ENCODE results near the gene FCGBP.
A peak's percentile ranks its signal among the peaks of the same experiment; 100 is the strongest.
"Not testable (repeated sequence)": the region's sequence is repeated elsewhere in the genome, so short reads cannot be mapped to it uniquely, and the experiment has no call there.

FCGBP gene

GRCh38 chr19:39893366-39894235 is 40.8 kb downstream of the FCGBP start:
- H3K4me3 ChIP-seq (ENCODE audit: insufficient read depth, low read depth, low read length, poor library complexity, severe bottlenecking); H3K27ac ChIP-seq (ENCODE audit: insufficient read depth, low read length, poor library complexity, severe bottlenecking); H3K9me3 ChIP-seq (ENCODE audit: control insufficient read depth, low read length); H3K36me3 ChIP-seq (ENCODE audit: control insufficient read depth, insufficient read depth, low read length); H3K27me3 ChIP-seq (replicated peaks; ENCODE audit: control insufficient read depth, insufficient read depth, low read length, poor library complexity, severe bottlenecking); H3K4me1 ChIP-seq (ENCODE audit: control insufficient read depth, insufficient read depth, low read length, poor library complexity, severe bottlenecking): not testable (repeated sequence)
- DNase-seq: peak in 1 of 3 donors; percentile 33

- H3K27me3 ChIP-seq (replicated peaks; ENCODE audit: control insufficient read depth, insufficient read depth, low read length, poor library complexity, severe bottlenecking); H3K4me3 ChIP-seq (ENCODE audit: insufficient read depth, low read depth, low read length, poor library complexity, severe bottlenecking); DNase-seq; H3K9me3 ChIP-seq (ENCODE audit: control insufficient read depth, low read length); H3K27ac ChIP-seq (ENCODE audit: insufficient read depth, low read length, poor library complexity, severe bottlenecking); H3K4me1 ChIP-seq (ENCODE audit: control insufficient read depth, insufficient read depth, low read length, poor library complexity, severe bottlenecking); H3K36me3 ChIP-seq (ENCODE audit: control insufficient read depth, insufficient read depth, low read length): not testable (repeated sequence)
These were observed 41.9 kb downstream of the FCGBP start for GRCh38 chr19:39892506-39892902.

DNA sequence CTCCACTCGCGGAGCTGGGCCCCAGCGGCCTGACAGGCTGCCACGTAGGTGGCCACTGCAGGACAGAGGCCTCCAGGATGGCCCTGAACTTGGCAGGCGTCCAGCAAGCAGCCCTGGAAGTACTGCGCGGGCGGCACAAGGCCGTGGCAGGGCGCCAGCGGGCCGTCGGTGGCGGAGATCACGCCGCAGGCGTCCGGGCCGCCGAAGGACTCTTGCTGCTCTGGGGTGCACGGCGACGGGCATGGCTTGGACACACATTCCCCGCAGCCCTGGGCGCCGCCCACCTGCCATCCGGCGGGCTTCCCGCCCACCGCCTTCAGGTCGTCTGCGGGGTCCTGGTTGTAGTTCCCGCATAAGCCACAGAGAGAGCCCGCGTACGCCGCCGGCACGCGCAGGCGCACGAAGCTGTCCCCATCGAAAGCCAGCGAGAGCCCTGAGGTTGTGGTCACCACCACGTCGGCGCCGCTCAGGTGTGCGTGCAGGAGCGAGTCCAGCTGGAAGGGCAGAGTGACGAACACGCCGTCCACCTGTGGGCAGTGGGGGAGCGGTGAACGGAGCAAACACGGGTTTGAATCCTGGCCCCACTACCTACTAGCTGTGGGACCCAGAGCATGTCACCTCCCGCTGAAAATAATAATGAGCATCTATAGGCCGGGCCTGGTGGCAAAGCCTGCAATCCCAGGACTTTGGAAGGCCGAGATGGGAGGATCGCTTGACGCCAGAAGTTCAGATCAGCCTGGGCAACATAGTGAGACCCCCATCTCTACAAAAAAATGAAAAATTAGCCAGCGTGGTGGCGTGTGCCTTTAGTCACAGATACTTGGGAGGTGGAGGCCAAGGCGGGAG is 42.6 kb downstream of the FCGBP start:
- H3K27me3 ChIP-seq (replicated peaks; ENCODE audit: control insufficient read depth, insufficient read depth, low read length, poor library complexity, severe bottlenecking); H3K9me3 ChIP-seq (ENCODE audit: control insufficient read depth, low read length); H3K27ac ChIP-seq (ENCODE audit: insufficient read depth, low read length, poor library complexity, severe bottlenecking); DNase-seq; H3K4me3 ChIP-seq (ENCODE audit: insufficient read depth, low read depth, low read length, poor library complexity, severe bottlenecking); H3K36me3 ChIP-seq (ENCODE audit: control insufficient read depth, insufficient read depth, low read length); H3K4me1 ChIP-seq (ENCODE audit: control insufficient read depth, insufficient read depth, low read length, poor library complexity, severe bottlenecking): not testable (repeated sequence)

- H3K27me3 ChIP-seq (replicated peaks; ENCODE audit: control insufficient read depth, insufficient read depth, low read length, poor library complexity, severe bottlenecking): no peaks in the 10 kb centered on the region
- H3K27ac ChIP-seq (ENCODE audit: insufficient read depth, low read length, poor library complexity, severe bottlenecking): no peak overlapping the region
- H3K4me3 ChIP-seq (ENCODE audit: insufficient read depth, low read depth, low read length, poor library complexity, severe bottlenecking): no peak overlapping the region
- no peaks in the 10 kb centered on the region for H3K36me3 ChIP-seq (ENCODE audit: control insufficient read depth, insufficient read depth, low read length)
- H3K4me1 ChIP-seq (ENCODE audit: control insufficient read depth, insufficient read depth, low read length, poor library complexity, severe bottlenecking): no peaks in the 10 kb centered on the region
- no peaks in the 10 kb centered on the region for H3K9me3 ChIP-seq (ENCODE audit: control insufficient read depth, low read length)
- DNase-seq: no peak
These were observed 43.5 kb downstream of the FCGBP start for GRCh38 chr19:39890755-39891551.

- not testable (repeated sequence) for H3K9me3 ChIP-seq (ENCODE audit: control insufficient read depth, low read length); H3K36me3 ChIP-seq (ENCODE audit: control insufficient read depth, insufficient read depth, low read length); H3K27me3 ChIP-seq (replicated peaks; ENCODE audit: control insufficient read depth, insufficient read depth, low read length, poor library complexity, severe bottlenecking); DNase-seq; H3K27ac ChIP-seq (ENCODE audit: insufficient read depth, low read length, poor library complexity, severe bottlenecking); H3K4me3 ChIP-seq (ENCODE audit: insufficient read depth, low read depth, low read length, poor library complexity, severe bottlenecking); H3K4me1 ChIP-seq (ENCODE audit: control insufficient read depth, insufficient read depth, low read length, poor library complexity, severe bottlenecking)
These were observed 44.3 kb downstream of the FCGBP start for GRCh38 chr19:39889872-39890754.

- not testable (repeated sequence) for H3K36me3 ChIP-seq (ENCODE audit: control insufficient read depth, insufficient read depth, low read length); DNase-seq; H3K4me1 ChIP-seq (ENCODE audit: control insufficient read depth, insufficient read depth, low read length, poor library complexity, severe bottlenecking); H3K27ac ChIP-seq (ENCODE audit: insufficient read depth, low read length, poor library complexity, severe bottlenecking); H3K27me3 ChIP-seq (replicated peaks; ENCODE audit: control insufficient read depth, insufficient read depth, low read length, poor library complexity, severe bottlenecking); H3K9me3 ChIP-seq (ENCODE audit: control insufficient read depth, low read length); H3K4me3 ChIP-seq (ENCODE audit: insufficient read depth, low read depth, low read length, poor library complexity, severe bottlenecking)
These were observed 46.9 kb downstream of the FCGBP start for GRCh38 chr19:39887456-39887951.

- not testable (repeated sequence) for H3K27me3 ChIP-seq (replicated peaks; ENCODE audit: control insufficient read depth, insufficient read depth, low read length, poor library complexity, severe bottlenecking); H3K9me3 ChIP-seq (ENCODE audit: control insufficient read depth, low read length); H3K4me3 ChIP-seq (ENCODE audit: insufficient read depth, low read depth, low read length, poor library complexity, severe bottlenecking); H3K36me3 ChIP-seq (ENCODE audit: control insufficient read depth, insufficient read depth, low read length); H3K4me1 ChIP-seq (ENCODE audit: control insufficient read depth, insufficient read depth, low read length, poor library complexity, severe bottlenecking); DNase-seq; H3K27ac ChIP-seq (ENCODE audit: insufficient read depth, low read length, poor library complexity, severe bottlenecking)
These were observed 48.4 kb downstream of the FCGBP start for GRCh38 chr19:39885821-39886554.

DNA sequence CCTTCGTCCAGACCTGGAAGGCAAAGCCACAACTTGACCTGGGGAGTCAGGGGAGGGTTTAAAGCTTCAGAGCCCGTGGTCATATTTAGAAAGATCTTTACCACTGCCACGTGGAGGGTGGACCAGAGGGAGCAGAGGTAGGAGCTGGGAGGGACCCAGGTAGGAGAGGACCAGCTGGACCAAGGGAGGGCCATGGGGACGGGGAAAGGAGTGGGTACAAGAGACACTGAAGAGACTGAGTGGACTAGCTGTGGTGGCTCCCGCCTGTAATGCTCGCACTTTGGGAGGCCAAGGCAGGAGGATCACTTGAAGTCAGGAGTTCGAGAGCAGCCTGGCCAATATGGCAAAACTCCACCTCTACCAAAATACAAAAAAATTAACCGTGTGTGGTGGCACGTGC is 49.7 kb downstream of the FCGBP start:
- H3K4me1 ChIP-seq (ENCODE audit: control insufficient read depth, insufficient read depth, low read length, poor library complexity, severe bottlenecking): not testable (repeated sequence)

More for the DNA sequence above, 49.7 kb downstream of the FCGBP start:
- H3K27ac ChIP-seq (ENCODE audit: insufficient read depth, low read length, poor library complexity, severe bottlenecking); H3K36me3 ChIP-seq (ENCODE audit: control insufficient read depth, insufficient read depth, low read length); H3K4me3 ChIP-seq (ENCODE audit: insufficient read depth, low read depth, low read length, poor library complexity, severe bottlenecking); H3K27me3 ChIP-seq (replicated peaks; ENCODE audit: control insufficient read depth, insufficient read depth, low read length, poor library complexity, severe bottlenecking); DNase-seq; H3K9me3 ChIP-seq (ENCODE audit: control insufficient read depth, low read length): not testable (repeated sequence)
